Activated naive CD4-positive, alpha-beta T cell treated with anti-CD3 and anti-CD28 coated beads for 36 hours (primary cell): ENCODE measurements around the gene RPL31. TPM values are rescaled to one million over a fixed set of nuclear protein-coding genes. Genes with fewer than 3 reads are reported as not detected.

Source experiments
- total RNA-seq, 2 experiments: library from RNA; stranded (reverse); gene quantifications; one replicate each; pipeline ENCODE4 v1.2.3, GENCODE V29; 2021

RPL31 gene
- total RNA-seq, 2 experiments from 2014 or later, result 2,225 to 2,255 TPM

Other genes starting within 250 kb of the RPL31 start
- 1 to 10 TPM; 5.8 to 5.9 TPM for gene NPAS2, start 182.2 kb upstream of the RPL31 start, total RNA-seq
- gene TBC1D8, start 149.1 kb downstream of the RPL31 start, total RNA-seq, result 1 to 10 TPM; 4.0 to 4.5 TPM